Measurements from ENCODE around the gene COL8A2. TPM values are rescaled to one million over a fixed set of nuclear protein-coding genes. Genes with fewer than 3 reads are reported as not detected.

COL8A2 gene
- total and polyA plus RNA-seq, 2 of the 4 experiments (the other 2 are of a cell fraction) = 0.54 to 1.1 TPM

DNA sequence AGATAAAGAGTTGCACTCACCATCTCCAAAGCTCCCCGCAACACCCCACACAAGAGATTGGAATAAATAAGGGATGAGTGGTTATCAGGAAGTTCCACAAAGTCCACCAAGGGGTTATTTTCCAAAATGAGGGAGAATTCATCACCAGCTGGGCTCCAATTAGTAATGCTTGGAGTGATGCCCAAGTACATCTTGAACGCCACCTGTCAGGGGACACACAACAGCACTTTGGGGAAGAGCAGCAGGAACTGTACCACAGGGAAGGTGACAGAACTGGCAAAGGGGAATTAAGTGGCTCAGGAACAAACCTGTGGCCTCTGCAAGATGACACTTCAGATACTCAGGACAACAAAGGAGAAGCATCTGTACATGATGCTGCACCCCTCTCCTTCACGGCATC is 12.8 kb upstream of the COL8A2 start:
- Histone ChIP-seq H3K9me1 (ENCODE audit: insufficient read depth, low read length) (peaks cover 35% of the 10 kb centered on the region), H3K9ac (ENCODE audit: low read depth, low read length) (no peak overlapping the region), H2BK5ac (ENCODE audit: low read depth, low read length, poor library complexity, severe bottlenecking) (no peak overlapping the region), H3K56ac (ENCODE audit: extremely low read depth, insufficient read depth, low read length) (no peak overlapping the region), H3K27ac (ENCODE audit: insufficient read depth, low read length) (no peak overlapping the region), H3K14ac (replicated peaks; ENCODE audit: low read depth, low read length) (no peak overlapping the region), H3K18ac (ENCODE audit: low read depth, low read length) (no peak overlapping the region), H3K23ac (ENCODE audit: low read depth, low read length) (no peak overlapping the region), H4K5ac (ENCODE audit: low read depth, low read length) (no peak overlapping the region), H2BK120ac (ENCODE audit: low read depth, low read length) (no peak overlapping the region), H3K36me3 (ENCODE audit: control insufficient read depth, insufficient read depth, low read length) (peaks cover 19% of the 10 kb centered on the region), H3K4me2 (ENCODE audit: low read depth, low read length) (no peak overlapping the region), H2BK15ac (ENCODE audit: low read depth, low read length) (no peak overlapping the region), H3K9me3 (ENCODE audit: control insufficient read depth, insufficient read depth, low read length) (no peaks in the 10 kb centered on the region), H3K79me1 (ENCODE audit: low read depth in 1 of 2, low read length in 2 of 2) (peaks cover 15 to 58% of the 10 kb centered on the region in 2 experiments; a peak in 3 of 4 replicates), H2AFZ (replicated peaks; ENCODE audit: low read length, poor library complexity) (no peak overlapping the region), H4K20me1 (ENCODE audit: insufficient read depth, low read length) (peaks cover 4% of the 10 kb centered on the region; the same call in 1 of the 2 replicates), H3K4me1 (ENCODE audit: control insufficient read depth, insufficient read depth, low read length) (peaks cover 26% of the 10 kb centered on the region), H3K4ac (ENCODE audit: low read depth, low read length) (no peak overlapping the region), H2AK5ac (ENCODE audit: low read depth, low read length) (0 out of 2 replicates have a peak overlapping the region, but pooled peaks have one; percentile 13), H2AK9ac (replicated peaks; ENCODE audit: low read depth, low read length, poor library complexity) (no peak overlapping the region), H3K27me3 (ENCODE audit: control insufficient read depth, insufficient read depth, low read length) (no peaks in the 10 kb centered on the region), H4K91ac (ENCODE audit: insufficient read depth, low read depth, low read length) (no peak overlapping the region), H4K8ac (ENCODE audit: low read depth in 2 of 2, low read length in 2 of 2) (0 out of 4 replicates have a peak overlapping the region, but pooled peaks of 1 of the 2 experiments have one; percentile 3), H2BK20ac (ENCODE audit: low read depth, low read length) (no peak overlapping the region), H3K4me3 (ENCODE audit: insufficient read depth, low read depth, low read length) (no peak overlapping the region)
- intact Hi-C loops (cut with micrococcal nuclease) (no loop called here), dilution Hi-C loops (cut with HindIII; ENCODE audit: low sequenced_read_pairs, unreplicated experiment) (no loop called here), in situ Hi-C loops (cut with MboI; ENCODE audit: low sequenced_read_pairs) (no loop called here)
- no peak for DNase-seq
- no TSS peak for BruUV-seq (replicated peaks)
- ATAC-seq (ENCODE audit: low read depth) = no peak
- no peak for TF ChIP-seq RAD21 (IDR thresholded peaks at IDR 0.05; ENCODE audit: low read length)
- ChIA-PET POLR2A (ENCODE audit: unreplicated experiment) (interaction anchor here (0.5 kb wide), 1 partner anchor 172 kb away, joined by 14 read pairs; no protein-coding TSS in a partner anchor), CTCF (no interaction called here)
- 100% methylated on average over 1 of the region's 3 CpGs; no CpG with 5 or more reads in 1 of the 2 experiments for WGBS, 2 experiments (ENCODE audit: extremely low coverage in 2 of 2, insufficient read length in 1 of 2)
